Stimulated activated CD4-positive, alpha-beta T cell treated with anti-CD3 and anti-CD28 coated beads, Interleukin-4, amount 100 ng/mL, for 48 hours (primary cell): ENCODE measurements around the gene ACIN1.

Source experiments
- DNase-seq, 2 donors: peaks; one replicate each; pipeline ENCODE4 v3.0.0-alpha.2; 2020; ENCODE audit warnings: low read depth in 2 of 2

Gene ACIN1

DNA sequence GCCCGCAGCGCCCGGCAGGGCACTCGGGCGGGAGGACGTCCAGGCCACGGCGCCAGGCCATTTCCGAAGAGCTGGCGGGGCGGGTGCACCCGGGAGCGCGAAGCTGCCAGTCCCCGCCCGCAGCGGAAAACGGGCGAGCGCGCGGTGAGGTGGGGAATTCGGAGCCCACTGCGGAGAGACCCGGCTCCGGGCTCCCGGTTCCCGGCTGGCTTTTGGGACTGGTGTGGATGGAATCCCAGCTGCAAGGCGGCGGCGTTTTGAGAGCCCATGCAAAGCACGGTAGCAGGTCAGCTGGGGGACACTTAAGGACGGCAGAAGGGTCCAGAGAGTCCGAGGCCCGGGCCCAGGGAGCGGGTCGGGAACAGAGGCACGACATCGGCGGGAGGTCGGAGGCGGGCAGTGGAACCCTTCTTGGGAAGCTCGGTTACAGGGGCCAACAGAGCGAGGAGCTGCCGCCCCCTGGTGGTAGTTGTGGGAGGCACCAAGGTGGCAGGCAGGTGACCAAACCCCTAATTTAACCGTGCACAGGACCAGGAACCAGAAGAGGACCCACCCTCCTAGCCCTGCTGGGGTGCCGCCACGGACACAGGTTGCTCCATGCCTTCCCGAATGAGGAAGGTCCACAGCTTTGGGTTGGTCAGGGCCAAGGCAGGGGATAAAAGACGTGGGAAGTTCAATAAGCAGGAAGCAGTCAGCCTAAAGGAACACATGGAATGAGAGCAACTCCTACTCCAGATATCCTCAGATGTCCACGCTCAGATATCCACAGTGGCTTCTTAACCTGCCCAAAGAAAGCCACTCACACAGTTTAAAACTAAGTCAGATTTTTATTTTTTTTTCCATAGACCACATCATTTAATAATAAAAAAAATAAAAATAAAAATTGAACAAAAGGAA lies 36.9 kb downstream of the ACIN1 start:
- DNase-seq: peak; percentile 84 to 88

DNA sequence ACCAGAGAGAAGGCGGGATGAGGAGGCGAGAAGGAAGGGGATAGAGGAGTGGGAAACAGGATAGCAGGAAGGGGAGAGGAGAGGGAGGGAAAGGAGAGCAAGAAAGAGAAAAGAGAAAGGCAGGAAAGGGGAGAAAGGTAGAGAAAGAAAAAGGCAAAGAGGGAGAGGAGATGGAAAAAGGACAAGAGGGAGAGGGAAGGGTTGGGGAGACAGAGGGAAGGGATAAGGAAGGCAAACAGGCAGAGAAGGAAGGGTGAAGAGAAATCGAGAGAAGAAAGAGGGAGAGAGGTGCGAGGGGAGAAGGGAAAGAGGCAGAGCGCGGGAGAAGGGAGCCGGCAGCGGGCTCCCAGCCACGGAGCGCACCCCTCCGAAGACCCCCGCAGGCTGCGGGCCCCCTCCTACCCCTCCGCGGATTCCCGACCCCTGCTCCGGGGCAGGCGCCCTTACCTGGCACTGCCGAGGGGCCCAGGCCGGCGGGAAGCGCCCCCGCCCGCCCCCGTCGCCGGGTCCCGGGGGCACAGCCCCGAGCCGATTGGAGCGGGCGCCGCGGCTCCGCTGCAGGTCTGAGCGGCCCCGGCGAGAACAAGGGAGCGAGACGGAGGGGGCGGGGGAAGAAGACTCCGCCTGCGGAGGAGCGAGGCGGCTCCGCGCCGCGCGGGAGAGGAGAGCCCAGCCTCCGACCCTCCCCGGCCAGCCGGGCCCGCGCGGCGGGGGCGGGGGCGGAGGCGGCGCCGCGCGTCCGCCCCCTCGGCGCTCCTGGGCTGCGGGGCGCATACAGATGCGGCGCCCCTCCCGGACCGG lies 37.8 kb downstream of the ACIN1 start, which contains the start of gene CDH24:
TSS of gene CDH24 (minus strand) at position 565 of the 801 bp plus-strand sequence. CDS start 1,787 bp downstream, outside the sequence.
- peak; percentile 57 to 64 for DNase-seq

DNA sequence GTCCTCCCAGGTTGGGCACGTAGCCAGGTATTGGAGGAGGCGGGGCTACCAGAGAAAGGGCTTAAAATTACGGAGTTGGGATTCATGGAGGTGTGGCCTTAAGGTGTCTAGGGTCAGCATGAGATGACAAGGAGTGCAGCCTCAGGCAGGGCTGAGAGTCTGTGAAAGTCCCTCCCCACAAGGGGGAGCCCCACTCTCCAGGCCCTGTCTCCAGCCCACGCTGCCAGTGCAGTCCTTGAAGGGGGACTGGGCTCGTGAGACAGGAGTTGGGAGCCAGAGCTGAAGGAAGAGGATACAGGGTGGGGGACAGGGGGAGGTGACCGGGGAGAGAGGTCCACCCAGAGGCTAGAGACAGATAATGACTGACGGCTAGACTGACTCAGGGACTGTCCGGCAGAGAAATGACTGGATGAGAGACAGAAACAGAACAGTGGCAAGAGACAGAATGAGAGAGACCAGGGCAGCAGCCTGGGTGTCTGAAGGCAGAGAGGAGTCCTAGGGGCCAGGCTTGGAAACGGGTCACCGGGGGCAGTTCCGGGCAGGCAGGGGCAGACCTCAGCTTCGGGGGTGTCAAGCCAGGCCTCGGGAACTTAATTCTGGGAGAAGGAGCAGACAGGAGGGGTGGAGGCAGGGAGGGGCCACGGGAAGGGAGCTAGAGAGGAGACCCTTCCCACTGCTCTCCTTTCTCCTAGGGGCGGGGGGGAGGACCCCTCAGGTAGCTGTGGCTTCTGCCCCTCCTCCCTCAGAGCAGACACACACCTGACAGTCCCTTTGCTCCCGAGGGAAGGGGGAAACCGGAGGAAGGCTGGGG lies 38.6 kb downstream of the ACIN1 start:
- peak; percentile 42 to 59 for DNase-seq

DNA sequence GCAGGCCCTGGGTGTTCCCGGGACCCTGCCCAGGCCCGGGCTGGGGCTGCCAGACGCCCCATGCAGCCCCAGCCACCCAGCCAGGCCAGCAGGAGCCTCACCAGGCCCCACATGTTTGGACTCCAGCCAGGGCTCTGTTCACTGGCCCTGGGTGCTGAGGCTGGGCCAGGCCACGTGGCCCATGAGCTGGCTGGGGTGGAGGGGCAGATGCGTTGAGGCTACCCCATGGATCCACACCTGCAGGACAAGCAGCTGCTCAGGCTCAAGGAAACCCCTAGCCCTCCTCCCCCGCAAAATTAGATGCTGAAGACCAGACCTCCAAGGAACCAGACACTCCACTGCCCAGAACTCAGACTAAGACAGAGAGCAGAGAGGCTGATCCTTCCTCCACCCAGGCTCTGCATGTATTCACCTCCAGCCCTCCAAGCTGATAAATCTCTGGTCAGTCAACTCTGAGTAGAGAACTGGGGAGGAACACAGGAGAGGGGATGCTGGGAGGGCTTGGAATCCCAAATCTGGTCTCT lies 39.3 kb downstream of the ACIN1 start:
- no peak for DNase-seq

DNA sequence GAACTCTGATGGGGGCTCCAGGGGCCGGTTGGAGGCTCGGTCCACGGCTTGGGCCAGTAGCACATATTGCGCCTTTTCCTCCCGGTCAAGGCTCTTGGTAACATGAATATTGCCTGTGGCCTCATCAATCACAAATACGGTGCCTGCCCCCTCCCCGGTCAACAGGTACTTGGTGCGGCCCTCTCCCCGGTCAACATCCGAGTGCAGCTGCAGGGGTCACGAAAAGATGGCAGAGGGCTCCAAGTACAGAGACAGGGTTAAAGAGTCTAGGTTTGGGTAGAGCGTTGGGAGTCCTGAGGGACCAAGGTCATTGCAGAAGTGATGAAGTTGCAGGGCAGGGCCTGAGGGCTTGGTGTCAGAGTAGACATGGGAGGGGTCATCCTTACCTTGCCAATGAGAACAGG lies 39.8 kb downstream of the ACIN1 start:
- no peak for DNase-seq

DNA sequence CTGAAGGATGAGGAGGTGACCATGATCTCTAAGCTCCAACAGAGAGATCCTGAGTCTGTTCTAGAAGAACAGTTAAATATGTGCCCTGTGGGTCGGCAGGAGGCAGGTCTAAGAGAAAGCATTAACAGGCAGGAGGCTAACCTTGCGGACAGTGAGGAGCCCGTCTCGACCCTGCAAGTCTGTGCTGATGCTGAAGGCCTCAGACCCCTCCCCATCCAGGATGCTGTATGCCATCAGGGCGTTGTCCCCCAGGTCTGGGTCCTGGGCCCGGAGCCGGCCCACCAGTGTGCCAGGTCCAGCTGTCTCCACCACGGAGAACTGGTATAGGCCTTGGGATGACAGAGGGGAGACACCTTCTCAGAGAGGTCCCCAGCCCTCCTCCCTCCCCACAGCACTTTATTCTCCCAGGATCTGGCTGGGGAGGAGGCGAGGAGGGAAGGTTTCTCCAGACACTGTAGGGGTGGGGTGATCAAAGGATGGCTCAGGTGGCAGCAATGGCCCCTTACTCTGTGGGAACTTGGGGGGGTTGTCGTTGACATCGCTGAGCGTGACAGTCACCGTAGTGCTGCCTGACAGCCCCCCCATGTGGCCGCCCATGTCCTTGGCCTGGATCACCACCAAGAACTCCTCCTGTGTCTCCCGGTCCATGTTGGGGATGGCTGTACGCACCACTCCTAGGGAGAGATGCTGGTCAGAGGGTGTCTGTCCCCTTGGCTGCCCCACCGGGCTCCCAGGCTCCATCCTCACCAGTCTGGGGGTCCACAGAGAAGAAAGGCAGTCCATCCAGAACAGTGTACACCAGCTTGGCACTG lies 40.7 kb downstream of the ACIN1 start:
- no peak for DNase-seq

DNA sequence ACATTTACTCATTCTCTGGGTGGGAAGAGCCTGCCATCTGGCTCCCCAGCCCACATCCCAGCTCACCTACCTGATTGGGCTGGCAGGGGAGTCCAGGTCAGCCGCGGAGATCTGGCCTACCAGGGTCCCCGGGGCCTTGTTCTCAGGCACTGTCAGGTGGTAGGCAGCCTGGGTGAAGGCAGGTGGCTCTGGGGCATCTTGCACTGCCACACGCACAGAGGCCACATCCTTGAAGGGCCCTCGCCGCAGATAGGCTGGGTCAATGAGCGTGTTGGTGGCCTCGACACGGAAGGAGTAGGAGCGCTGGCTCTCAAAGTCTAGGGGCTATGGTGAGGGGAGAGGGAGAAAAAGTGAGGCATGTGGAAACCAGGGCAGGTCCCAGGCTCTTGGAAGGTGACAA lies 41.5 kb downstream of the ACIN1 start:
- DNase-seq: no peak

DNA sequence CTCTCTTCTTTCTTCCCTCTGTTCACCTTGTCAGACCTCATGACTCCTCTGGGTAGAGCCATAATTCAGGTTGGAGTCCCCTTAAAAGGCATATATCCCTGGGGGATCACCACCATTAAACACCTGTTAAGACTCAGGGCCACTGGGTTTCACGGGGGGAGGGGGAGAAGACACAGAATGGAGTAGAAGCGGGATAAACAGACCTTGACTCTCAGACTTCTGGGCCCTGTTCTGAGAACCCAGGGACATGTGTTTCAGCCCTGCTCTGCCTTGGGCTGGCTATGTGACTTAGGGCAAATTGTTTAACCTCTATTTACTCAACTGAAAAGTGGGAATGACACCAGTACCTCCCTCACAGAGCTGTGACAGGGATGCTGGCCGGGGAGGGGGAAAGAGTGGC lies 42.3 kb downstream of the ACIN1 start:
- DNase-seq: no peak

DNA sequence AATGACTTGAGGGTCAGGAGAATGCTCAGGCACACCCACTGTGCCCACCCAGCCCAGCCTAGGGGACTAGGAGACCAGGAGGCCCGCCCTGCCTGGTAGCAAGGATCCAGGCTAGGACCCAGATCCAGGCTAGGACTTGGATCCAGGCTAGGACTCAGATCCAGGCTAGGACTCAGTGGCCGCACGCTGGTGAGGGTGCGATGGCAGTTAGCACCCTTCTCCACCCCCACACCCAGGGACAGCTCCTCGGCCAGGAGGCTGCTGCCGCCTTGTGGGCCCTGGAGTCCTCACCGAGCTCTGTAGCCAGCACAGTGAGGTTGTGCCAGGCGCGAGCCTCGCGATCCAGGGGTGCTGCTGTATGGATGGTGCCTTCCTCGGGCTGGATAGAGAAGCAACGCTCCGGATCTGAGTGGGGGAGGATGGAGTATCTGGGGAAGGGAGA lies 42.7 kb downstream of the ACIN1 start:
- DNase-seq: no peak

DNA sequence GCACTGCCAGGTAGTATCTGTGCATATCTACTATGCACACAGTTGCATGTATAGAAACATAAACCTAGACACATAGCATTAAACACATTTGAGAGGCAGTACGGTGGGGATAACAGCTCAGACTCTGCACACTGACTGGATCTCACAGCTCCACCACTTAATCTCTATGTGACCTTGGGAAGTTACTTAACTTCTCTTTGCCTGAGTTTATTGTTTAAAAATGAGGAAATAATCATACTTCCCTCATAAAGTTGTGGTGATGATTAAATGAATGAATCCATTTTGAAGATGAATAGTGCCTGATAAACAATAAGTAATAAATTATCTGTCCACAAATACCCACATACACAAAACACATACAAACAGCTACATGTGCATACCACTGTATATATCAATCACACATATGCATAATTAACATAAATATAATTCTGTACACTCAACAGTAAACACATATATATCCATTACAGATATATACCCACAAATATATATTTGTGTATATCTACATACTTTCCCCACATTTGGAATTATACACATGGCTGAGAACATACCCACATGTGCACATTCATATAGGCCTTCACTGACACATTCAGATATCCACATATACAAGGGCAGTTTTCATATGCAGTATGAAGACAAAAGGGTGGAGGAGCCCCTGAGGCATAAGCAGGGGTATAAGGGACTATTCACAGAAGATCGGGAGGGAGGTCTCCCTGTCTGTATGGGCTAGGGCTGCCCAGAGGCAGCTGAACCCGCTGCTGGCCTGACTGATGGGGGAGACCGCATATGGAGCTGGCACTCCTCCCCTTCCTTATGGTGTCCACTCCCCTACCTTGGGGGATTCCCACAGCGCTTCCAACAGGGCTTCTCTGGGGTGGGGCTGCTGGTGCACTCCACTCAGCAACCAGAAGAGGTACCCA lies 43.5 kb downstream of the ACIN1 start:
- no peak for DNase-seq

DNA sequence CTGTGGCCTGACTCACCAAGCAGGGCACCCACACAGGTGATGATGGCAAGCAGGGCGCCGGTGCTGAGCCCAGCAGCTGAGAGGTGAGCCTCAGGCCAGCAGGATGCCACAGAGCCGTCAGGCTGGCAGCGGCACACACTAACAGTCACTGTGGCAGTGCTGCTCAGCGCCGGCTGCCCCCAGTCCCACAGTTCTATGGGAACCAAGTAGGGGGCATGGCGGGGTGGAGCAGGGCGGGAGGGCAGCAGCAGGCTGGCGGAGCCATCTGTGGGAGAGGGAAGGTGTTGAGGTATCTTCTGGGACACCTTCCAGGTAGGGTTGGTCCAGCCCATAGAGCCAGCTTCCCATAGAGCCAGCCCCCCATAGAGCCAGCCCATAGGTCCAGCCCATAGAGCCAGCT lies 45.9 kb downstream of the ACIN1 start:
- DNase-seq: no peak

DNA sequence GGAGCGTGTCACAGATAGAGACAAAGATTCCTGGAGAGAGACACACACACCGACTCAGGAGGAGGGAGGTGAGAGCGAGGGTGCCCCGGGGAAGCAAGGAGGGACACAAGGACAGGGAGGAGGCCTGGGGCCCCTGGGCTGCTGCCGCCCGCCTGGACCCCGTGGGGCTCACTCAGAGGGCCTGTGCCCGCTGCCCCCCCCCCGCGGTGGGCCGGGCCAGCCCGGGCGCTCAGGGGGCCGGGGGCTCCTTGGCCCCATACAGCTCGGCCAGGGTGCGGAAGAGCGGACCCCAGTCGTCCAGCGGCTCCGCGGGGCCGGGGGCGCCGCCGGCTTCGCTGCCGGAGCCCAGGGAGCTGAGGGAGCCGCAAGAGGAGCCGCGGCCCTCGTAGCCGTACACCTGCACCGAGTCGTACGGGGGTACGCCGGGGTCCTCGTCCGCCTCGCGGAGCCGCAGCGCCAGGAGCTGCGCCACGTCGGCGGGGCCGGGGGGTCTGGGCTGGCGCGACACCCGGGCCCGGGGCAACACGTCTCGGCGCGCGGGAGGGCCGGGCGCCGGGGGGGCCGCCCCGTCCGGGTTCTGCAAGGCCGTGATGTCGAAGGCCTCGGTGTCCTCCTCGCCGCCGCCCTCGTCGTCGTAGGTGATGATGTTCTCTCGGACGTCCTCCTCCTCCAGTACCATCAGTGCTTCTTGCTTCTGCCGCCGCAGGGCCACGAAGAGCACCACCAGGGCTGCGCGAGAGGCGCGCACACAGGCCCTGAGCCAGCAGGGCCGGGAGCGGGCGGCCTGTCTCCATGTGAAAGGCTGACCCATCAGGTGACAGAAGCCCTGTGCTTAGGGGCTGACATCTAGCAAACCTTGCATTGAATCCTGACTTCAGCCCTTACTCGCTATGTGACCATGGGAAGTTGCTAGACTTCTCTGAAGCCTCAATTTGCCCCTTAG lies 46.9 kb downstream of the ACIN1 start:
- no peak for DNase-seq

DNA sequence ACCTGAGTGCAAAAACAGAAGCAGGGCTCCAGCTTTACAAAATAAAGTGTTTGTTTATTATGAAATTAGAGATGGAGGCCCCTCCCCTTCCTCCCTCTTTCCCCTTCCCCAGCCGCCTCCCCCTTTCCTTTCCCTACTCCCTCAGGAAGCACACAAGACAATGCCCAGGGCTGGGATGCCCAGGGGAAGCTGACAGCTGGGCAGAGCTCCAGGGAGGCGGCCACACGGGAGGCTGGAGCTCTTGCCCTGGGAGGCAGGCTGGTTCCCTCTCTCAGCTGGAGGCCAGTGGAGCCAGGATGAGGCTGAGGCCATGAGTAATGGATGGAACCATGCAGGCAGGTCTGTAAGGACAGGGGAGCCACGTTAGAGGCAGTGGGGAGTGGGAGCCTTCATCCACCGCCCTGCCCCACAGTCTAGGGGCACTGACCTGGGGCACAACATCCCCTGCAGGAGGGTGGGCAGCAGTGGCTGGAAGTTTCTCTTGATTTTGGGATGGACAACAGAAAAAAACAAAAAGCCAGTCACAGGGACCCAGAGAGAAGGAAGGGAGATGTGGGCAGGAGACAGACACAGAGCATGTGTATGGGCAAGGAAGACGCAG lies 47.8 kb downstream of the ACIN1 start:
- no peak for DNase-seq

DNA sequence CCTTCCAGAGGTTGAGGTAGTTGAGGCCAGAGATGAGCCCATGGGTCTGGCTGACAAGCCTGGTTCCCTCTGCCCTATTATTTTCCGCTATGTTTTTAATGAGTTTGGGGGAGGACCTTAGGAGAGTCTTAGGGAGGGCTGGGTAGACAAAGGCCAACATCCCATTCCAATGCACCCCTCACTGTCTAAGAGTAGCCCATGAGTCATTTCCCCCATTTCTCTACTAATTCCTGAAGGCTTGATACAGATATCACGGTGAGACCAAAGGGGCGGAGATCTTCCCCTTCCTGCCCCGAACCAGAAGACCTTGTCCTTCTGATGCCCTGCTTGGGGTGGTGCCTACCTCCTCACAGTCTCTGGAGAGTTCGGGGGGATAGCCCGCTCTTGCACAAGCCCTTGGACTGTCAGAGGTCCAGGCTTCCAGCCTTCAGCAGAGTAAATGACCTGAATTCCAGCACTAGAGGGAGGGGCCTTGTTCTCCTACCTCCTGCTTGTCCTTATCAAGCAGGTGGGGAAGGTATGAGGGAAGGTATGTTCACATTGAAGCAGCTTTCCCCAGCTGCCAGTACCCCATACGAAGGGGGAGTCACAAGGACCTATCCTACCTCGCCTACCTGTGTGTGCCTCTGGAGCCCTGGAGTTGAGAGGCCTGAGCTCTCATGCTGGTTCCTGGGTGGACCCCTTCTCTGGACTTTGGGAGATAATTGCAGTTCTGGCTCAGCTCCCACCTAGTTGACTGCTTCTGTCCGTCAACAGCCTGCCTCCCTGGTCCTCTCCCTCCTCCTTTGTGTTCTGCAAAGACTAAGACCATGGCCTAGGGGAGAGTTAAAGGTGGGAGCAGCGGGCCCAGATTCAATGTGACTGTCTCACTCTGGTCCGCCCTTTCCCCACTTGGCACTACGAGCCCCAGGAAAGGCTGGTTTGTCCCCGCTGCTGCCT lies 49.2 kb downstream of the ACIN1 start:
- DNase-seq: no peak

DNA sequence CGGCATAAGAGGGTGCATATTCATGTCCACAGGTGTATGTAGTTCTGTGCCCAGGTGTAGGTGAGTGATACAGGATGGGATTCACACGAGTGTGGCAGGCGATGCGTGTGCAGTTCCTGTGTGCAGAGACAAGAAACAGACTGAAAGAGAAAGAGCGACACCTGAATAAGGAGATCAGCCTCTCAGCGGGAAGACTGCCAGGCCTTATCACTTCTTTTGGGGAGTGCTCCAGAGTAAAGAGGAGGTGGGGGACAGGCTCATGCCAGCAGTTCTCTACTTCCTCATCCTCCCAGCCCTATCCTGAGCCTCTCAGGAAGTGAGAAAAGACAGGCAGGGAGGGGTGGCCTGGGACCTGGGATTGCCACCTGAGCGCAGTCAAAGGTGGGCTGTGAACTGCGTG lies 50.1 kb downstream of the ACIN1 start:
- DNase-seq: no peak

DNA sequence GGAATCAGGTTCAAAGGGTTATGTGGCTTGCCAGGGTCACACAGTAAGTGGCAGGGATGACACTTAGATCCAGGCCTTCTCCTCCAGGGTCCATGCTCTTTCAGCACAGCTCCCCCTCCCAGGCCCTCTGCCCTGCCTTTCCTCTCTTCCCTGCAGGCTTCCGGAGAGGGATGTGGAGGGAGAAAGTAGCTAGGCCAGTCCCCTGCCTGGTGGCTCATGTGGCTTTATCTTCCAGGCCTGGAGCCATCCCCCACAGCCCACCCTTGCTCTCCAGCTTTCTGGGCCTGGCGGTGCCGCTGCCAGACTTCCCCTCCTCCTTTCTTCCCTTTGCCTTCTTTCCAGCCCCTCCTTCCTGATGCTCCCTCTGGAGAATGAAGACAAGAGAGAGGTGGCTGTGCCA lies 51.2 kb downstream of the ACIN1 start:
- DNase-seq: no peak

DNA sequence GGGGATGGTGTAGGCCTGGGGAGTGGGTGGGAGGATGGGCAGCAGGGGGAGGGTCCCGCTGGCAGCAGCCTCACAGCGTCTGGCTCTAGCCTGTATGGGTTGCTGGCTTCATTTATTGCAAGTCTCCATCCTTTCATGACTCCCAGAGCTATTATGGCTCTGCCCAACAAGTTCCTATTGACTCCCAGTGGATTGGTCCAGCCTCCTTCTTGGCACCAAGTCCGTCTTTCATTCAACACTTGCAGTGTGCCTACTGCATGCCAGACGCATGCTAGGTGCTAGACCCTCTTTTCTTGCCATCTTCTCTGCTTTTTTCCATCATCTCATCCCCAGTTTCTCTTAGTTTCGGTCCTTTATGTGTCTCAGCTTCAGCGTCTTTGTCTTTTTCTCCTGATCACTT lies 51.8 kb downstream of the ACIN1 start:
- DNase-seq: no peak
